K562 (cell line): ENCODE data around the gene PFKFB2. TPM values are rescaled to one million over a fixed set of nuclear protein-coding genes. Genes with fewer than 3 reads are reported as not detected.
A peak's percentile ranks its signal among the peaks of the same experiment; 100 is the strongest.

ENCODE experiments used
- ATAC-seq: fragments of 200-7000 bp; cut with Tn5 transposase; 3 replicates; pipeline ENCODE4 v1.9.1; 2020; ENCODE audit warnings: moderate library complexity
- BruUV-seq: library from RNA; stranded (reverse); fragments of 400-500 nt; replicated peaks from 2 replicates; lab custom pipeline; 2021; lab: Mats Ljungman, UMichigan
- CTCF ChIA-PET: fragments of 300-600 bp; formaldehyde crosslinking; extraction: SDS; loops from one replicate; lab custom pipeline; 2021; ENCODE audit warnings: low intra/inter-chr PET ratio; lab: Yijun Ruan, JAX
- POLR2A ChIA-PET: fragments of 300-600, 350-650 bp; sonication (Branson Sonifier 250); formaldehyde crosslinking; extraction: SDS; loops from one replicate; lab custom pipeline; 2021; ENCODE audit warnings: antibody characterized with exemption, inconsistent platforms; lab: Yijun Ruan, JAX
- DNase-seq, 4 experiments: peaks; one replicate each; pipeline versions ENCODE4 v3.0.0 to v3.0.0-alpha.2; 2011 to 2018; ENCODE audit warnings: low spot score in 3 of 4, mixed read lengths in 3 of 4; ENCODE audit errors: extremely low read depth in 1 of 4
- FAIRE-seq: peaks from 2 replicates; lab custom pipeline; 2011; peaks lifted over from hg19 to GRCh38; lab: Jason Lieb, UNC
- H2AFZ ChIP-seq: 2 replicates; pipeline ENCODE4 v1.6.0; 2011; ENCODE audit warnings: low read depth, low read length, control low read depth, inconsistent platforms
- H3K27ac ChIP-seq: fragments of 200-600 bp; 3 replicates; pipeline ENCODE4 v1.8.0; 2011; ENCODE audit warnings: low read depth, mild to moderate bottlenecking, control low read depth, inconsistent platforms, low read length, moderate library complexity, mixed read lengths; ENCODE audit errors: extremely low read depth
- H3K27me3 ChIP-seq, 2 experiments: fragments of 300-600 bp in 1 of 2; 2 replicates in 1 of 2; 3 replicates in 1 of 2; pipeline versions ENCODE4 v1.6.0 to v1.8.0; 2011; ENCODE audit warnings: inconsistent platforms in 2 of 2, low read length in 2 of 2, mild to moderate bottlenecking in 1 of 2, mixed read lengths in 1 of 2, moderate library complexity in 1 of 2; ENCODE audit not compliant: control insufficient read depth in 2 of 2, insufficient read depth in 2 of 2
- H3K36me3 ChIP-seq: fragments of 300-600 bp; 3 replicates; pipeline ENCODE4 v1.8.0; 2011; ENCODE audit warnings: mild to moderate bottlenecking, low read length, inconsistent platforms; ENCODE audit not compliant: control insufficient read depth, insufficient read depth
- H3K4me1 ChIP-seq, 2 experiments: fragments of 200-600 bp in 1 of 2; replicated peaks in 1 of 2; 2 replicates in 1 of 2; 3 replicates in 1 of 2; pipeline versions ENCODE4 v1.5.1 to v1.8.0; 2011; ENCODE audit warnings: inconsistent platforms in 2 of 2, low read length in 2 of 2, mild to moderate bottlenecking in 1 of 2, mixed read lengths in 1 of 2, moderate library complexity in 1 of 2; ENCODE audit not compliant: control insufficient read depth in 2 of 2, insufficient read depth in 2 of 2
- H3K4me2 ChIP-seq: 2 replicates; pipeline ENCODE4 v1.6.1; 2011; ENCODE audit warnings: low read length, control low read depth, inconsistent platforms, mixed read lengths; ENCODE audit not compliant: insufficient read depth
- H3K4me3 ChIP-seq: fragments of 200-600 bp; sonication (generic), shearing (Covaris generic); 2 replicates; pipeline ENCODE4 v1.5.1; 2016; ENCODE audit warnings: control low read depth, inconsistent platforms
- H3K79me2 ChIP-seq: fragments of 200-600 bp; 3 replicates; pipeline ENCODE4 v1.8.0; 2011; ENCODE audit warnings: low read length, inconsistent platforms; ENCODE audit not compliant: control insufficient read depth, insufficient read depth
- H3K9ac ChIP-seq, 2 experiments: 2 replicates each; pipeline versions ENCODE4 v1.6.0 to v1.6.1; 2011; ENCODE audit warnings: low read depth in 2 of 2, low read length in 2 of 2, control low read depth in 1 of 2, inconsistent platforms in 1 of 2, mild to moderate bottlenecking in 1 of 2, mixed read lengths in 1 of 2; ENCODE audit not compliant: insufficient read depth in 1 of 2
- H3K9me1 ChIP-seq: one replicate; pipeline ENCODE4 v1.6.0; 2011; ENCODE audit warnings: inconsistent platforms, mild to moderate bottlenecking, low read length, moderate library complexity; ENCODE audit not compliant: control insufficient read depth, insufficient read depth
- H3K9me3 ChIP-seq: replicated peaks from 2 replicates; pipeline ENCODE4 v1.5.1; 2011; ENCODE audit warnings: low read depth, low read length, inconsistent platforms; ENCODE audit not compliant: control insufficient read depth, insufficient read depth
- H4K20me1 ChIP-seq: replicated peaks from 2 replicates; pipeline ENCODE4 v1.6.1; 2011; ENCODE audit warnings: low read length, inconsistent platforms, mixed read lengths; ENCODE audit not compliant: control insufficient read depth, insufficient read depth
- ARID2 ChIP-seq: fragments of 450-650 bp; IDR thresholded peaks from 2 replicates; pipeline ENCODE4 v1.6.1; 2017; ENCODE audit warnings: antibody characterized with exemption, mild to moderate bottlenecking
- ARID3A ChIP-seq: IDR thresholded peaks from 2 replicates; pipeline ENCODE4 v1.6.1; 2012; ENCODE audit warnings: low read depth, low read length, improper control_type of control experiment, borderline replicate concordance
- CHAMP1 ChIP-seq: fragments of 450-650 bp; IDR thresholded peaks from 2 replicates; pipeline ENCODE4 v1.6.1; 2016; ENCODE audit warnings: mild to moderate bottlenecking
- ESRRB ChIP-seq: fragments of 250-450 bp; sonication (Bioruptor Pico); IDR thresholded peaks from 2 replicates; pipeline ENCODE4 v1.5.0; 2020; ENCODE audit warnings: mild to moderate bottlenecking, moderate library complexity, borderline replicate concordance
- ETV1 ChIP-seq: fragments of 450-650 bp; conservative IDR thresholded peaks from 2 replicates; pipeline ENCODE4 v1.6.1; 2016; ENCODE audit warnings: missing genetic modification characterization, control low read depth, low read depth, missing compliant biosample characterization
- KHSRP ChIP-seq: fragments of 450-650 bp; IDR thresholded peaks from 2 replicates; pipeline ENCODE4 v1.6.1; 2017
- KLF10 ChIP-seq: fragments of 250-450 bp; sonication (Bioruptor Pico); IDR thresholded peaks from 2 replicates; pipeline ENCODE4 v1.6.1; 2021; ENCODE audit warnings: matching md5 sums
- PHF21A ChIP-seq: fragments of 450-650 bp; IDR thresholded peaks from 2 replicates; pipeline ENCODE4 v1.6.1; 2017; ENCODE audit warnings: low read depth, borderline replicate concordance
- SIRT6 ChIP-seq: IDR thresholded peaks from one replicate; pipeline ENCODE4 v1.6.1; 2012; ENCODE audit warnings: low read depth, mild to moderate bottlenecking, control low read depth, inconsistent platforms, low read length, moderate library complexity
- SMAD3 ChIP-seq: fragments of 450-650 bp; formaldehyde crosslinking; conservative IDR thresholded peaks from 2 replicates; pipeline ENCODE4 v1.4.0; 2020; ENCODE audit warnings: mild to moderate bottlenecking
- ZNF239 ChIP-seq: fragments of 250-450 bp; sonication (Bioruptor Pico); IDR thresholded peaks from 2 replicates; pipeline ENCODE4 v1.4.0; 2020; ENCODE audit warnings: mild to moderate bottlenecking
- ZNF311 ChIP-seq: fragments of 250-450 bp; sonication (Bioruptor Pico); IDR thresholded peaks from 2 replicates; pipeline ENCODE4 v1.4.0; 2020; ENCODE audit warnings: mild to moderate bottlenecking, moderate library complexity
- ZNF347 ChIP-seq: fragments of 450-650 bp; formaldehyde crosslinking; IDR thresholded peaks from 2 replicates; pipeline ENCODE4 v1.4.0; 2020; ENCODE audit warnings: low read depth, mild to moderate bottlenecking, moderate library complexity
- ZNF512 ChIP-seq: IDR thresholded peaks from 2 replicates; pipeline ENCODE4 v1.6.1; 2016; ENCODE audit warnings: missing genetic modification characterization, missing compliant biosample characterization
- ZNF79 ChIP-seq: fragments of 250-450 bp; sonication (Bioruptor Pico); IDR thresholded peaks from 2 replicates; pipeline ENCODE4 v1.4.0; 2020; ENCODE audit warnings: low read depth, mild to moderate bottlenecking, moderate library complexity
- WGBS: fragments of 100-300 bp; shearing (Covaris generic); methylation state at CpG from one replicate; pipeline ENCODE4 v1.1.6; 2016; ENCODE audit warnings: low coverage, mixed read lengths; ENCODE audit not compliant: insufficient coverage; ENCODE audit errors: missing lambda C conversion rate; 5-methylcytosine and 5-hydroxymethylcytosine counted together
- in situ Hi-C: fragments of 300-500 bp; cut with MboI; formaldehyde crosslinking; loops from 4 replicates; pipeline ENCODE4 v1.15.0; 2018; ENCODE audit warnings: inconsistent platforms, mixed read lengths
- intact Hi-C: fragments of 100-400 bp; cut with micrococcal nuclease; formaldehyde crosslinking; loops from 2 replicates; pipeline ENCODE4 v1.14.2; 2022
- polyA plus RNA-seq, 8 experiments: library from polyadenylated mRNA; depleted of rRNA in 4 of 8; stranded (reverse) in 5 of 8; unstranded in 3 of 8; fragments of >200 nt; fragmentation: Nextera tagmentation in 2 of 8; fragmentation: Illumina TruSeq in 1 of 8; extraction: Ambion mirVana in 2 of 8; extraction: Trizol in 1 of 8; gene quantifications; 2 replicates each; pipeline versions ENCODE4 v1.2.1 to v1.2.3, GENCODE V29; 2011 to 2014; ENCODE audit warnings: inconsistent platforms in 1 of 8, missing spikeins in 1 of 8
- total RNA-seq, 7 experiments: library from RNA; depleted of rRNA in 6 of 7; stranded (reverse); fragments of >200 nt in 6 of 7; fragmentation: Illumina TruSeq in 2 of 7; extraction: Trizol in 2 of 7; gene quantifications; 2 replicates each; pipeline versions ENCODE4 v1.2.1 to v1.2.3, GENCODE V29; 2011 to 2021; ENCODE audit warnings: low replicate concordance in 1 of 7

Gene PFKFB2
- total and polyA plus RNA-seq, 9 of the 15 experiments (the other 6 are each of a cell fraction or from before 2014, with no cell fraction given) = 6.9 to 26.0 (median 16.4) TPM

- no peak for TF ChIP-seq ZNF512 (tag)
- TF ChIP-seq CHAMP1 = no peak
- TF ChIP-seq KHSRP = no peak
- TF ChIP-seq ZNF347 (CRISPR knock-in tag) = no peak
These were observed 3.6 kb upstream of the PFKFB2 start (continued) for GRCh38 chr1:207049514-207049913.

- peak overlapping the region; percentile 96 to 98 for H3K9ac ChIP-seq
- peak; percentile 35 for FAIRE-seq
- peak overlapping the region; percentile 94 for H3K27ac ChIP-seq
- peaks cover 14 to 58% of the 10 kb centered on the region in 2 experiments for H3K4me1 ChIP-seq
- H4K20me1 ChIP-seq = peaks cover 18% of the 10 kb centered on the region
- BruUV-seq = no TSS peak
- 0% methylated on average over 6 of the region's 6 CpGs for WGBS
- H3K36me3 ChIP-seq = peaks cover 51% of the 10 kb centered on the region
- peaks cover 80% of the 10 kb centered on the region for H3K79me2 ChIP-seq
- ATAC-seq = peak; percentile 51
- no peaks in the 10 kb centered on the region for H3K27me3 ChIP-seq
- CTCF ChIA-PET = interaction anchor here (1.2 to 2.3 kb wide), 2 partner anchors 27 to 115 kb away, joined by 3 to 17 read pairs; no protein-coding TSS in a partner anchor
- DNase-seq = peak; percentile 46 to 79 (median 58)
- POLR2A ChIA-PET = interaction anchor here (0.6 to 9.8 kb wide), 5 partner anchors 10 to 415 kb away, joined by 3 to 104 read pairs (median 23); partner anchors contain the start of genes C1orf116 and DYRK3
- H3K4me2 ChIP-seq = peak overlapping the region; percentile 99
- no peaks in the 10 kb centered on the region for H3K9me1 ChIP-seq
- intact Hi-C loops (loop anchor here (1.0 to 10.0 kb wide), 2 partner anchors 27 to 595 kb away; partner anchors contain the start of gene CR1L), in situ Hi-C loops (no loop called here)
- peak overlapping the region; percentile 92 for H3K4me3 ChIP-seq
- no peaks in the 10 kb centered on the region for H3K9me3 ChIP-seq
- peak overlapping the region; percentile 98 for H2AFZ ChIP-seq
- TF ChIP-seq ZNF311 (CRISPR knock-in tag) (no peak), PHF21A (no peak), SIRT6 (no peak), ESRRB (CRISPR knock-in tag) (no peak), ZNF239 (CRISPR knock-in tag) (peak; percentile 31; the same call in 1 of the 2 replicates), KLF10 (CRISPR knock-in tag) (no peak), ARID2 (peak; percentile 57; the same call in 1 of the 2 replicates), ZNF79 (CRISPR knock-in tag) (0 out of 2 replicates have a peak, but pooled peaks have one; percentile 63), SMAD3 (CRISPR knock-in tag) (0 out of 2 replicates have a peak, but pooled peaks have one; percentile 28), ETV1 (tag) (peak; percentile 84), ARID3A (peak; percentile 82; the same call in 1 of the 2 replicates)
These were observed 3.1 kb upstream of the PFKFB2 start for GRCh38 chr1:207049974-207050391.
